Esophagus squamous epithelium (tissue), 4 donors: ENCODE results near the gene NNAT.

Experiments used
- CTCF ChIP-seq, 6 experiments: fragments of 450-650 bp in 4 of 6; fragments of 200-600 bp in 2 of 6; sonication (generic) in 2 of 6; IDR thresholded peaks; one replicate each; pipeline ENCODE4 v1.5.1; 2016 to 2019; ENCODE audit warnings: antibody characterized with exemption in 6 of 6, mild to moderate bottlenecking in 4 of 6, moderate library complexity in 4 of 6
- POLR2A ChIP-seq, 4 donors: fragments of 450-650 bp; IDR thresholded peaks; one replicate each; pipeline ENCODE4 v1.6.1; 2017; ENCODE audit warnings: antibody characterized with exemption in 4 of 4, mild to moderate bottlenecking in 4 of 4, moderate library complexity in 3 of 4

GRCh38 chr20:37494796-37495195 lies 26.3 kb upstream of the NNAT start:
- no peak for TF ChIP-seq POLR2A (IDR thresholded peaks at IDR 0.05)
- no peak for TF ChIP-seq CTCF (IDR thresholded peaks at IDR 0.05)
